ENCODE measurements around the gene CENPP.

DNA sequence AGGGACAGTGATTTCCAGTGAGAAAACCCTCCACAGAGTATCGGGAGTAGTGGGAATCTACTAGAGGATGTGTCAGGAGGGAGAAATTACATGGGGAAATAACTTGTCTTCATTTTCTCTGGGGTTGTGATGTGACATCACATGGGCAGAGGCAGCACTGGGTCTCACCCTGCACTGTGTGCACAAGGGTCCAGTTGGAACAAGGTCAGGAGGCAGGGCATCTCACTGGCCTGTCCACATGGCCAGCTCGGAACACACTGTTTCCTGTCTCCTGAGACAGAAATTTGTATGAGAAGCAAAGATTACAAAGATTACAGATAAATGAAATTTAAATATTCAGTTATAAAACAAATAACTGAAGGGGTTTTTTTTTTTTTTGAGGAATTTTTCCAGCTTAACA lies 272.6 kb downstream of the CENPP start:
- no peak for TF ChIP-seq EZH2 (optimal IDR thresholded peaks at IDR 0.05; ENCODE audit: low read depth, low read length)
- TF ChIP-seq, protein P1, sequence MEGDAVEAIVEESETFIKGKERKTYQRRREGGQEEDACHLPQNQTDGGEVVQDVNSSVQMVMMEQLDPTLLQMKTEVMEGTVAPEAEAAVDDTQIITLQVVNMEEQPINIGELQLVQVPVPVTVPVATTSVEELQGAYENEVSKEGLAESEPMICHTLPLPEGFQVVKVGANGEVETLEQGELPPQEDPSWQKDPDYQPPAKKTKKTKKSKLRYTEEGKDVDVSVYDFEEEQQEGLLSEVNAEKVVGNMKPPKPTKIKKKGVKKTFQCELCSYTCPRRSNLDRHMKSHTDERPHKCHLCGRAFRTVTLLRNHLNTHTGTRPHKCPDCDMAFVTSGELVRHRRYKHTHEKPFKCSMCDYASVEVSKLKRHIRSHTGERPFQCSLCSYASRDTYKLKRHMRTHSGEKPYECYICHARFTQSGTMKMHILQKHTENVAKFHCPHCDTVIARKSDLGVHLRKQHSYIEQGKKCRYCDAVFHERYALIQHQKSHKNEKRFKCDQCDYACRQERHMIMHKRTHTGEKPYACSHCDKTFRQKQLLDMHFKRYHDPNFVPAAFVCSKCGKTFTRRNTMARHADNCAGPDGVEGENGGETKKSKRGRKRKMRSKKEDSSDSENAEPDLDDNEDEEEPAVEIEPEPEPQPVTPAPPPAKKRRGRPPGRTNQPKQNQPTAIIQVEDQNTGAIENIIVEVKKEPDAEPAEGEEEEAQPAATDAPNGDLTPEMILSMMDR (IDR thresholded peaks at IDR 0.05; ENCODE audit: low read length), result no peak

Data from MM.1S (cell line).